ENCODE data around the gene CBFA2T2. TPM values are rescaled to one million over a fixed set of nuclear protein-coding genes. Genes with fewer than 3 reads are reported as not detected.

CBFA2T2 gene
- total RNA-seq (2022; extraction: Qiagen RNA extraction), result 3.3 to 8.2 TPM (median 6.8 TPM) in 5 replicates

GRCh38 chr20:33490023-33490933 lies at the start of gene CBFA2T2:
Gene CBFA2T2, plus strand, starts transcription at chr20:33490096. Its CDS starts 172 bp downstream, at chr20:33490268.

GRCh38 chr20:33443512-33444239 lies 46.2 kb upstream of the CBFA2T2 start, which contains the start of gene SNTA1:
Gene SNTA1, minus strand, starts transcription at chr20:33443763. Its CDS starts 143 bp downstream, at chr20:33443620.

GRCh38 chr20:33662172-33662571 lies 172.3 kb downstream of the CBFA2T2 start, which contains the start of gene C20orf144:
Gene C20orf144, plus strand, starts transcription at chr20:33662327. Its CDS starts 19 bp downstream, at chr20:33662346.

GRCh38 chr20:33666293-33667244 lies 176.7 kb downstream of the CBFA2T2 start, which contains the start of gene ACTL10:
Gene ACTL10, plus strand, starts transcription at chr20:33666943. Its CDS starts 555 bp downstream, at chr20:33667498.

GRCh38 chr20:33674294-33675135 lies 184.6 kb downstream of the CBFA2T2 start, which contains the start of gene NECAB3:
Gene NECAB3, minus strand, starts transcription at chr20:33674428. Its CDS starts 76 bp downstream, at chr20:33674352.

GRCh38 chr20:33686100-33686983 lies 196.4 kb downstream of the CBFA2T2 start, which contains the start of gene E2F1:
Gene E2F1, minus strand, starts transcription at chr20:33686385. Its CDS starts 121 bp downstream, at chr20:33686264.

Other genes with a start within 250 kb of the CBFA2T2 start
- 0.06 to 0.16 TPM (median 0.15 TPM) in 3 of 5 replicates, not detected in the others for gene BPIFB1, start 206.9 kb upstream of the CBFA2T2 start, total RNA-seq (2022; extraction: Qiagen RNA extraction)
- gene CDK5RAP1, start 88.6 kb upstream of the CBFA2T2 start, total RNA-seq (2022; extraction: Qiagen RNA extraction), result 31.9 to 38.0 TPM (median 33.7 TPM) in 5 replicates
- gene SNTA1, start 46.3 kb upstream of the CBFA2T2 start, total RNA-seq (2022; extraction: Qiagen RNA extraction), result 8.4 to 11.5 TPM (median 10.5 TPM) in 5 replicates
- gene C20orf144, start 172.2 kb downstream of the CBFA2T2 start, total RNA-seq (2022; extraction: Qiagen RNA extraction), result 0.08 to 0.15 TPM (median 0.09 TPM) in 5 replicates
- not detected in 5 replicates for gene ACTL10, start 176.8 kb downstream of the CBFA2T2 start, total RNA-seq (2022; extraction: Qiagen RNA extraction)
- 5.9 to 12.2 TPM (median 11.6 TPM) in 5 replicates for gene NECAB3, start 184.3 kb downstream of the CBFA2T2 start, total RNA-seq (2022; extraction: Qiagen RNA extraction)
- gene E2F1, start 196.3 kb downstream of the CBFA2T2 start, total RNA-seq (2022; extraction: Qiagen RNA extraction), result 21.6 to 27.2 TPM (median 27.1 TPM) in 5 replicates
- 4.2 to 7.6 TPM (median 6.9 TPM) in 5 replicates for gene PXMP4, start 230.2 kb downstream of the CBFA2T2 start, total RNA-seq (2022; extraction: Qiagen RNA extraction)
- gene ZNF341, start 241.9 kb downstream of the CBFA2T2 start, total RNA-seq (2022; extraction: Qiagen RNA extraction), result 2.6 to 4.8 TPM (median 4.2 TPM) in 5 replicates

All from A549 treated with dexamethasone at 1 μM for 4 hours (cell line).